Suprapubic skin (tissue), 4 donors: ENCODE results near the gene TRIM26. TPM values are rescaled to one million over a fixed set of nuclear protein-coding genes. Genes with fewer than 3 reads are reported as not detected.

Experiments
- DNase-seq, 2 donors: peaks; one replicate each; pipeline ENCODE4 v3.0.0-alpha.2; 2019; ENCODE audit warnings: low spot score in 2 of 2
- H3K27ac ChIP-seq: fragments of 200-600 bp; sonication (generic); one replicate; pipeline ENCODE4 v1.5.1; 2019
- H3K27me3 ChIP-seq: fragments of 200-600 bp; sonication (generic); one replicate; pipeline ENCODE4 v1.5.1; 2019
- H3K36me3 ChIP-seq: fragments of 200-600 bp; sonication (generic); one replicate; pipeline ENCODE4 v1.5.1; 2019
- H3K4me1 ChIP-seq: fragments of 200-600 bp; sonication (generic); one replicate; pipeline ENCODE4 v1.5.1; 2019
- H3K4me3 ChIP-seq: fragments of 200-600 bp; sonication (generic); one replicate; pipeline ENCODE4 v1.5.1; 2019; ENCODE audit warnings: mild to moderate bottlenecking
- H3K9me3 ChIP-seq: fragments of 200-600 bp; sonication (generic); one replicate; pipeline ENCODE4 v1.5.1; 2019
- EP300 ChIP-seq: sonication (generic); formaldehyde crosslinking; IDR thresholded peaks from one replicate; pipeline ENCODE4 v1.6.1; 2017; ENCODE audit warnings: antibody characterized with exemption
- POLR2A ChIP-seq, 2 donors: fragments of 450-650 bp; IDR thresholded peaks; one replicate each; pipeline ENCODE4 v1.6.1; 2017; ENCODE audit warnings: antibody characterized with exemption in 2 of 2, mild to moderate bottlenecking in 2 of 2, moderate library complexity in 2 of 2
- POLR2AphosphoS5 ChIP-seq, 3 donors: sonication (generic); formaldehyde crosslinking; IDR thresholded peaks; one replicate each; pipeline ENCODE4 v1.6.1; 2017; ENCODE audit warnings: antibody characterized with exemption in 3 of 3
- WGBS: methylation state at CpG from one replicate; pipeline ENCODE4 v1.1.5; 2018; 5-methylcytosine and 5-hydroxymethylcytosine counted together
- total RNA-seq, 4 donors: library from RNA; depleted of rRNA; stranded (reverse); fragments of >200 nt; gene quantifications; one replicate each; pipeline ENCODE4 v1.1.0, GENCODE V29; 2016
- TF ChIP-seq, protein P1 (sequence below), 2 donors: fragments of 200-600 bp in 1 of 2; fragments of 450-650 bp in 1 of 2; sonication (generic) in 1 of 2; IDR thresholded peaks; one replicate each; pipeline ENCODE4 v1.5.1; 2016 to 2019; ENCODE audit warnings: antibody characterized with exemption in 2 of 2, mild to moderate bottlenecking in 1 of 2, moderate library complexity in 1 of 2

Gene TRIM26
- total RNA-seq, 4 donors from 2014 or later, result 61.3 to 79.0 (median 72.5) TPM

DNA sequence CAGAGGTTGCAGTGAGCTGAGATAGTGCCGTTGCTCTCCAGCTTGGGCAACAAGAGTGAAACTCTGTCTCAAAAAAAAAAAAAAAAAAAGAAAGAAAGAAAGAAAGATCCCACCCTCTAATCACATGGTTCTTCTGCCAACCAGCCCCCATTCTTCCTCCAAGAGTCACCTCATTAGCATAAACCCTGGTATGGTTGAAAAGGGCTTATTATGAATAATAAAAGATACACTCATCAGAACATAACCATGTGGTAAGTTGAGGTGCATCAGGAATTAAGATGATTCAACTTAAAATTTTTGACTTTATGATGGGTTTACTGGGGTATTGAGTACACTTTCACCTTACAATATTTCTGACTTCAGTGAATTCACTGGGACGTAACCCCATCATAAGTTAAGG, 78.1 kb downstream of the TRIM26 start:
- Histone ChIP-seq H3K27ac (no peak overlapping the region), H3K36me3 (no peaks in the 10 kb centered on the region), H3K4me3 (no peak overlapping the region), H3K9me3 (no peaks in the 10 kb centered on the region), H3K4me1 (peaks cover 7% of the 10 kb centered on the region), H3K27me3 (peaks cover 46% of the 10 kb centered on the region)
- TF ChIP-seq EP300 (no peak), POLR2AphosphoS5 (IDR thresholded peaks at IDR 0.05) (no peak), POLR2A (IDR thresholded peaks at IDR 0.05) (no peak)
- TF ChIP-seq, protein P1, sequence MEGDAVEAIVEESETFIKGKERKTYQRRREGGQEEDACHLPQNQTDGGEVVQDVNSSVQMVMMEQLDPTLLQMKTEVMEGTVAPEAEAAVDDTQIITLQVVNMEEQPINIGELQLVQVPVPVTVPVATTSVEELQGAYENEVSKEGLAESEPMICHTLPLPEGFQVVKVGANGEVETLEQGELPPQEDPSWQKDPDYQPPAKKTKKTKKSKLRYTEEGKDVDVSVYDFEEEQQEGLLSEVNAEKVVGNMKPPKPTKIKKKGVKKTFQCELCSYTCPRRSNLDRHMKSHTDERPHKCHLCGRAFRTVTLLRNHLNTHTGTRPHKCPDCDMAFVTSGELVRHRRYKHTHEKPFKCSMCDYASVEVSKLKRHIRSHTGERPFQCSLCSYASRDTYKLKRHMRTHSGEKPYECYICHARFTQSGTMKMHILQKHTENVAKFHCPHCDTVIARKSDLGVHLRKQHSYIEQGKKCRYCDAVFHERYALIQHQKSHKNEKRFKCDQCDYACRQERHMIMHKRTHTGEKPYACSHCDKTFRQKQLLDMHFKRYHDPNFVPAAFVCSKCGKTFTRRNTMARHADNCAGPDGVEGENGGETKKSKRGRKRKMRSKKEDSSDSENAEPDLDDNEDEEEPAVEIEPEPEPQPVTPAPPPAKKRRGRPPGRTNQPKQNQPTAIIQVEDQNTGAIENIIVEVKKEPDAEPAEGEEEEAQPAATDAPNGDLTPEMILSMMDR (IDR thresholded peaks at IDR 0.05), result no peak
- WGBS, result 86% methylated on average over 2 of the region's 2 CpGs
- no peak for DNase-seq

Other genes starting within 250 kb of the TRIM26 start
- 10 to 100 TPM; 16.7 to 23.9 (median 21.6) TPM for gene POLR1H, start 152.1 kb downstream of the TRIM26 start, total RNA-seq
- gene PPP1R11, start 146.2 kb downstream of the TRIM26 start, total RNA-seq, result 10 to 100 TPM; 35.2 to 54.4 (median 44.2) TPM
- 10 to 100 TPM; 29.1 to 73.1 (median 44.6) TPM for gene RNF39, start 137.6 kb downstream of the TRIM26 start, total RNA-seq
- under 1 TPM in 1 of 4 donors, not detected in 3; 0.57 TPM for gene TRIM31, start 100.3 kb downstream of the TRIM26 start, total RNA-seq
- not detected for gene TRIM40, start 77.3 kb downstream of the TRIM26 start, total RNA-seq
- 1 to 10 TPM in 2 of 4 donors, under 1 TPM in 2; 0.76 to 1.6 (median 1.1) TPM for gene TRIM10, start 52.2 kb downstream of the TRIM26 start, total RNA-seq
- gene TRIM15, start 49.9 kb downstream of the TRIM26 start, total RNA-seq, result 1 to 10 TPM in 2 of 4 donors, under 1 TPM in 2; 0.19 to 1.6 (median 0.73) TPM
- 10 to 100 TPM in 2 of 4 donors, 1 to 10 TPM in 2; 6.6 to 17.8 (median 9.2) TPM for gene TRIM39, start 113.5 kb upstream of the TRIM26 start, total RNA-seq
- gene RPP21, start 131.8 kb upstream of the TRIM26 start, total RNA-seq, result 100 to 1,000 TPM in 1 of 4 donors, 10 to 100 TPM in 3; 71.4 to 106 (median 91.1) TPM